ENCODE results near the gene NR2C2AP. TPM values are rescaled to one million over a fixed set of nuclear protein-coding genes. Genes with fewer than 3 reads are reported as not detected.
A peak's percentile ranks its signal among the peaks of the same experiment; 100 is the strongest.
"Not testable (repeated sequence)": the region's sequence is repeated elsewhere in the genome, so short reads cannot be mapped to it uniquely, and the experiment has no call there.

NR2C2AP gene
- total and polyA plus RNA-seq, 4 donors = 8.0 to 18.1 (median 15.8) TPM

DNA sequence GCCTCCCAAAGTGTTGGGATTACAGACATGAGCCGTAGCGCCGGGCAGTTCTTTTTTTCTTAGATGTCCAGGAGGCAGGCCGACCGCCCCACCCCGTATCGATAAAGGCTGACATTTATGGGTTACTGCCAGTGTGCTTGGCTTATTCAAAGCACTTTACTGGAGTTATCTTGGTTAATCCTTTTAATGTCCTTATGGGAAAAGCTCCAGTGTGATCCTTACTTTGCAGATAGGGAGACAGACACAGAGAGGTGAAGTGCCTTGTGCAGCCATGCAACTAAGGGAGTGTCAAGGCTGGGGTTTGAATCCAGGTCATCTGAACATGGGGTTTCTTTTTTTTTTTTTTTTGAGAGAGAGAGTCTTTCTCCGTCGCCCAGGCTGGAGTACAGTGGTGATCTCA lies 27.8 kb upstream of the NR2C2AP start:
- Histone ChIP-seq H3K27me3 (ENCODE audit: control insufficient read depth, insufficient read depth, low read length) (no peaks in the 10 kb centered on the region), H3K27ac (ENCODE audit: low read depth, low read length) (no peak overlapping the region), H3K4me3 (ENCODE audit: low read depth, low read length) (no peak overlapping the region), H3K4me1 (ENCODE audit: control insufficient read depth, insufficient read depth, low read length) (peaks cover 10% of the 10 kb centered on the region), H3K9me3 (ENCODE audit: control insufficient read depth, insufficient read depth, low read length) (peaks cover 7% of the 10 kb centered on the region), H3K36me3 (ENCODE audit: control insufficient read depth, insufficient read depth, low read length) (peaks cover 93% of the 10 kb centered on the region)
- no peak for DNase-seq (ENCODE audit: low read depth in 4 of 6, low spot score in 6 of 6)
- WGBS (ENCODE audit: insufficient coverage) = 95% methylated on average over 3 of the region's 9 CpGs

DNA sequence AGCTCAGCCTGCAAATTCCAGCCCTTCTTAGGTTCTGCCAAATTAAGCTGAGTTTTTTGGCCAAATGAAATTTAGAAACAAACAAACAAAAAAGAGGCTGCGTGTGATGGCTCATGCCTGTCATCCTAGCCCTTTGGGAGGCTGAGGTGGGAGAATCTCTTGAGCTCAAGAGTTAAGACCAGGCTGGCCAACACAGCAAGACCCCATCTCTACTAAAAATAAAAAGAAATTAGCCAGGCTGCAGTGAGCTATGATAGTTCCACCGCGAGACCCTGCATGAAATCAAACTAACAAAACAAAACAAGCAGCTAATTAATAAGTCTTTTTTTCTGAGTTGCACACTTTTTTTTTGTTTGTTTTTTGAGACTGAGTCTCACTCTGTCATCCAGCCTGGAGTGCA lies 26.5 kb upstream of the NR2C2AP start:
- WGBS (ENCODE audit: insufficient coverage) = no CpG with 5 or more reads among the region's 3 CpGs
- no peak overlapping the region for H3K27ac ChIP-seq (ENCODE audit: low read depth, low read length)

DNA sequence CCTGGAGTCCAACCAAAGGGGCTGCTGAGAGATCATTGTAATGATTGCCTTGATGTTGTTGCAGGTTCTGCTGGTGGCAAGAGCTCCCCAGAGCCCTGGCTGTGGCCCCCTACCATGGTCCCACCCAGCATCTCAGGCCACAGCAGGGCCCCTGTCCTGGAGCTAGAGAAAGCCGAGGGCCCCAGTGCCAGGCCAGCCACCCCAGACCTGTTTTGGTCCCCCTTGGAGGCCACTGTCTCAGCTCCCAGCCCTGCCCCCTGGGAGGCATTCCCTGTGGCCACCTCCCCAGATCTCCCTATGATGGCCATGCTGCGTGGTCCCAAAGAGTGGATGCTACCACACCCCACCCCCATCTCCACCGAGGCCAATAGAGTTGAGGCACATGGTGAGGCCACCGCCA lies 24.0 kb upstream of the NR2C2AP start:
- WGBS (ENCODE audit: insufficient coverage) = 85% methylated on average over 4 of the region's 4 CpGs

More for the DNA sequence above, 26.5 kb upstream of the NR2C2AP start:
- Histone ChIP-seq H3K27me3 (ENCODE audit: control insufficient read depth, insufficient read depth, low read length) (no peaks in the 10 kb centered on the region), H3K36me3 (ENCODE audit: control insufficient read depth, insufficient read depth, low read length) (peaks cover 93% of the 10 kb centered on the region), H3K4me1 (ENCODE audit: control insufficient read depth, insufficient read depth, low read length) (peaks cover 12% of the 10 kb centered on the region), H3K4me3 (ENCODE audit: low read depth, low read length) (no peak overlapping the region), H3K9me3 (ENCODE audit: control insufficient read depth, insufficient read depth, low read length) (peaks cover 4% of the 10 kb centered on the region)
- no peak for DNase-seq (ENCODE audit: low read depth in 4 of 6, low spot score in 6 of 6)

DNA sequence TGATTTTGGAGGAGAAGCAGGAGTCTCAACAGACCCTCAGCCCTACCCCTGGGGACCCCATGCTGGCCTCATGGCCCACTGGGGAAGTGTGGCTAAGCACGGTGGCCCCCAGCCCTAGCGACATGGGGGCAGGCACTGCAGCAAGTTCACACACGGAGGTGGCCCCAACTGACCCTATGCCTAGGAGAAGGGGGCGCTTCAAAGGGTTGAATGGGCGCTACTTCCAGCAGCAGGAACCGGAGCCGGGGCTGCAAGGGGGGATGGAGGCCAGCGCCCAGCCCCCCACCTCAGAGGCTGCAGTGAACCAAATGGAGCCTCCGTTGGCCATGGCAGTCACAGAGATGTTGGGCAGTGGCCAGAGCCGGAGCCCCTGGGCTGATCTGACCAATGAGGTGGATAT lies 23.4 kb upstream of the NR2C2AP start:
- Histone ChIP-seq H3K27ac (ENCODE audit: low read depth, low read length) (no peak overlapping the region), H3K9me3 (ENCODE audit: control insufficient read depth, insufficient read depth, low read length) (no peaks in the 10 kb centered on the region), H3K27me3 (ENCODE audit: control insufficient read depth, insufficient read depth, low read length) (no peaks in the 10 kb centered on the region), H3K4me1 (ENCODE audit: control insufficient read depth, insufficient read depth, low read length) (peaks cover 11% of the 10 kb centered on the region), H3K4me3 (ENCODE audit: low read depth, low read length) (no peak overlapping the region), H3K36me3 (ENCODE audit: control insufficient read depth, insufficient read depth, low read length) (peaks cover 96% of the 10 kb centered on the region)
- WGBS (ENCODE audit: insufficient coverage) = 66% methylated on average over 10 of the region's 10 CpGs
- no peak for DNase-seq (ENCODE audit: low read depth in 4 of 6, low spot score in 6 of 6)

More for the DNA sequence above, 24.0 kb upstream of the NR2C2AP start:
- Histone ChIP-seq H3K4me3 (ENCODE audit: low read depth, low read length) (no peak overlapping the region), H3K27me3 (ENCODE audit: control insufficient read depth, insufficient read depth, low read length) (no peaks in the 10 kb centered on the region), H3K4me1 (ENCODE audit: control insufficient read depth, insufficient read depth, low read length) (peaks cover 13% of the 10 kb centered on the region), H3K27ac (ENCODE audit: low read depth, low read length) (no peak overlapping the region), H3K36me3 (ENCODE audit: control insufficient read depth, insufficient read depth, low read length) (peaks cover 99% of the 10 kb centered on the region), H3K9me3 (ENCODE audit: control insufficient read depth, insufficient read depth, low read length) (no peaks in the 10 kb centered on the region)
- no peak for DNase-seq (ENCODE audit: low read depth in 4 of 6, low spot score in 6 of 6)

DNA sequence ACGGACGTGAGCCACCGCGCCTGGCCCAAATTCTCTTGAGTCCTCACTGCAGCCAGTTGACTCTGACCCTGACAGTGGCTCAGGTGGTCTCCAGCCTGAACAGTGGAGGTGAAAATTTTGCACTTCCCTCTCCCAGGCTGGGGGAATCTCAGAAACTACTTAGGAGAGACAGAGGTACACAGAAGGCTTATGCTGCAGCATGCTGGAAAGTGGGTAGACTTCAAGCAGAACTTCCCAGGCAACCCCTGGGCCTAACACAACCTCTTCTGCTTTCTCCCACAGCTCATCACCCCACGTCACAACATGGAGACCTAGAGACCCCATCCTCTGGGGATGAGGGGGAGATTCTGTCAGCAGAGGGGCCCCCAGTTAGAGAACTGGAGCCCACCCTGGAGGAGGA lies 23.0 kb upstream of the NR2C2AP start:
- no CpG with 5 or more reads among the region's 5 CpGs for WGBS (ENCODE audit: insufficient coverage)
- H3K36me3 ChIP-seq (ENCODE audit: control insufficient read depth, insufficient read depth, low read length) = peaks cover 96% of the 10 kb centered on the region
- no peaks in the 10 kb centered on the region for H3K27me3 ChIP-seq (ENCODE audit: control insufficient read depth, insufficient read depth, low read length)

DNA sequence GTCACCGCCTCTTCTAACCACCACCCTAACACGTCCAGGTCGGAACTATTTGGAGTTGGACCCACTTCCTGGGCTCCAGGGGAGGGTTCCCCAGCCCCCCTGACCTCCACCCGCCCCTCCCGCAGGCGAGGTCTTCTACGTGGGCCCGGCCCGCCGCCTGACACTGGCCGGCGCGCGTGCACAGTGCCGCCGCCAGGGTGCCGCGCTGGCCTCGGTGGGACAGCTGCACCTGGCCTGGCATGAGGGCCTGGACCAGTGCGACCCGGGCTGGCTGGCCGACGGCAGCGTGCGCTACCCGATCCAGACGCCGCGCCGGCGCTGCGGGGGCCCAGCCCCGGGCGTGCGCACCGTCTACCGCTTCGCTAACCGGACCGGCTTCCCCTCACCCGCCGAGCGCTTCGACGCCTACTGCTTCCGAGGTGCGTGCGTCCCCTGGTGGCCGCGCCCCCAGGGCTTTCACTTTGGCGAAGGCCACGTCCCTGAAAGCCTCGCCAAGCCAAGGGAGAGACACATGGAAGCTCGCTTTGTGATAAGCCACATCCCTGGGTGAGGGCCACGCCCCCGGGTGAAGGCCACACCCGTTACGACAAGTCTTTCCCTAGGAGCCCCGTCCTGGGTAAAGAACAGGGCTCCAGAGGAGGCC lies 21.8 kb upstream of the NR2C2AP start:
- Histone ChIP-seq H3K9me3 (ENCODE audit: control insufficient read depth, insufficient read depth, low read length) (no peaks in the 10 kb centered on the region), H3K4me3 (ENCODE audit: low read depth, low read length) (no peak overlapping the region), H3K27ac (ENCODE audit: low read depth, low read length) (no peak overlapping the region), H3K36me3 (ENCODE audit: control insufficient read depth, insufficient read depth, low read length) (peaks cover 92% of the 10 kb centered on the region), H3K27me3 (ENCODE audit: control insufficient read depth, insufficient read depth, low read length) (no peaks in the 10 kb centered on the region), H3K4me1 (ENCODE audit: control insufficient read depth, insufficient read depth, low read length) (peaks cover 11% of the 10 kb centered on the region)
- WGBS (ENCODE audit: insufficient coverage) = 17% methylated on average over 57 of the region's 59 CpGs
- peak in 1 of 6 donors; percentile 55 for DNase-seq (ENCODE audit: low read depth in 4 of 6, low spot score in 6 of 6)

More for the DNA sequence above, 23.0 kb upstream of the NR2C2AP start:
- Histone ChIP-seq H3K4me3 (ENCODE audit: low read depth, low read length) (no peak overlapping the region), H3K27ac (ENCODE audit: low read depth, low read length) (no peak overlapping the region), H3K9me3 (ENCODE audit: control insufficient read depth, insufficient read depth, low read length) (no peaks in the 10 kb centered on the region), H3K4me1 (ENCODE audit: control insufficient read depth, insufficient read depth, low read length) (peaks cover 11% of the 10 kb centered on the region)
- DNase-seq (ENCODE audit: low read depth in 4 of 6, low spot score in 6 of 6) = no peak

DNA sequence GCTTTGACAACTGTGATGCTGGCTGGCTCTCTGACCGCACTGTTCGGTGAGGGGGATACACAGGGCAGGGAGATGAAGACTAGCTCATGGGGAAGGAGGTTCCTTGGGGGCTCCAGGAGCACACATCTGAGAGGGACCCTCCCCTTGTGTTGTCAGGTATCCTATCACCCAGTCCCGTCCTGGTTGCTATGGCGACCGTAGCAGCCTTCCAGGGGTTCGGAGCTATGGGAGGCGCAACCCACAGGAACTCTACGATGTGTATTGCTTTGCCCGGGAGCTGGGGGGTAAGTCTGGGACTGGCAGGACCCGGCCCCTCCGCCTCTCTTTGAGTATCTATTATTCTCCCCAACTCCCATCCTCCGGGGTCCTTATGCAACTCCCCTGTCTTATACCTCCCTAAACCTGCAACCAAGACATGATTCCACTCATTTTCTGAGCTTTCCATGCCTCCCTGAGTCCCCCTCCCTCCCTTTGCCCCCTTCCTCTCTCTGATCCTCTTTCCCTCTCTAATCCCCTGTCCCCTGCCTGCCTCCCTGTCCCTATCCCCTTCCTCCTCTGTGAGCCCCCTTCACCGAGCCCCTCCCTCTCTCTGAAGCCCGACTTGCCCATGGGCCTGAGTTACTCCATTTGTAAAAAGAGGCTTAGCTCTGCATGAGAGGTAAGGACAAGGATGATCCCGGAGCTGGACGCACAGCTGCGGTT lies 21.1 kb upstream of the NR2C2AP start:
- peaks cover 91% of the 10 kb centered on the region for H3K36me3 ChIP-seq (ENCODE audit: control insufficient read depth, insufficient read depth, low read length)
- DNase-seq (ENCODE audit: low read depth in 4 of 6, low spot score in 6 of 6) = no peak
- WGBS (ENCODE audit: insufficient coverage) = 81% methylated on average over 10 of the region's 17 CpGs
- H3K27me3 ChIP-seq (ENCODE audit: control insufficient read depth, insufficient read depth, low read length) = no peaks in the 10 kb centered on the region
- H3K4me3 ChIP-seq (ENCODE audit: low read depth, low read length) = no peak overlapping the region
- H3K27ac ChIP-seq (ENCODE audit: low read depth, low read length) = no peak overlapping the region
- no peaks in the 10 kb centered on the region for H3K9me3 ChIP-seq (ENCODE audit: control insufficient read depth, insufficient read depth, low read length)
- peaks cover 11% of the 10 kb centered on the region for H3K4me1 ChIP-seq (ENCODE audit: control insufficient read depth, insufficient read depth, low read length)

DNA sequence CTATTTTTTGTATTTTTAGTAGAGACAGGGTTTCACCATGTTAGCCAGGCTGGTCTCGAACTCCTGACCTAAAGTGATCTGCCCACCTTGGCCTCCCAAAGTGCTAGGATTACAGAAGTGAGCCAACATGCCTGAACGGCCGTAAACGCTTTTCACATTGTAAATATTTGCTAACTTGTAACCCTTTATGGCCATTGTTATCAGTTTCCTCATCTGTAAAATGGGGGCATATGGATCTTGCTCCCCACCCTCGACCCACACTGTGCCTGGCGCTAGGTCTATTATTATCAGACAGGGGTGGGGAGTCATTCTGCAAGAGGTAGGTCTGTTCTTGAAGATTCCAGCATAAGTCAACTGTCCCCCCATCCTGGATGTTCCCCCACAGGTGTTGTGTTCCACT lies 20.4 kb upstream of the NR2C2AP start:
- no peaks in the 10 kb centered on the region for H3K9me3 ChIP-seq (ENCODE audit: control insufficient read depth, insufficient read depth, low read length)
- no peaks in the 10 kb centered on the region for H3K27me3 ChIP-seq (ENCODE audit: control insufficient read depth, insufficient read depth, low read length)
- H3K36me3 ChIP-seq (ENCODE audit: control insufficient read depth, insufficient read depth, low read length) = peaks cover 92% of the 10 kb centered on the region
- H3K4me1 ChIP-seq (ENCODE audit: control insufficient read depth, insufficient read depth, low read length) = peaks cover 11% of the 10 kb centered on the region
- 90% methylated on average over 2 of the region's 6 CpGs for WGBS (ENCODE audit: insufficient coverage)
- H3K4me3 ChIP-seq (ENCODE audit: low read depth, low read length) = no peak overlapping the region
- DNase-seq (ENCODE audit: low read depth in 4 of 6, low spot score in 6 of 6) = no peak
- no peak overlapping the region for H3K27ac ChIP-seq (ENCODE audit: low read depth, low read length)

DNA sequence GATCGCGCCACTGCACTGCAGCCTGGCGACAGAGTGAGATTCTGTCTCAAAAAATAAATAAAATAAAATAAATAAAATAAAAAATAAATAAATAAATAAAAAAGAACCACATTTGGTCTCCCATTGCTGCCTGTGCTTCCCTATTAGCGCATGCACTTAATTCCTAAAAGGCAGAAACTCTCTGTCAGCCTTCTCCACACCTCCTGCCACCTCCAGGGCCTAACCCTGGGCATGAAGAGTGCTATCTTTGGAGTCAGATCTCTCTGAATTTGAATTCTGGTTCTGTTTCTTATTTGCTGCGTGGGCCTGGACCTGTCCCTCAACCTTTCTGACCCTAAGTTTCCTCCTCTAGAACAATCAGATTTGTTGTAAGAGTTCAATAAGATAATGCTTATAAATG lies 19.8 kb upstream of the NR2C2AP start:
- H3K36me3 ChIP-seq (ENCODE audit: control insufficient read depth, insufficient read depth, low read length) = peaks cover 92% of the 10 kb centered on the region
- peaks cover 6% of the 10 kb centered on the region for H3K4me1 ChIP-seq (ENCODE audit: control insufficient read depth, insufficient read depth, low read length)
- H3K4me3 ChIP-seq (ENCODE audit: low read depth, low read length) = no peak overlapping the region
- no peaks in the 10 kb centered on the region for H3K27me3 ChIP-seq (ENCODE audit: control insufficient read depth, insufficient read depth, low read length)
- H3K27ac ChIP-seq (ENCODE audit: low read depth, low read length) = no peak overlapping the region
- 76% methylated on average over 2 of the region's 5 CpGs for WGBS (ENCODE audit: insufficient coverage)
- no peaks in the 10 kb centered on the region for H3K9me3 ChIP-seq (ENCODE audit: control insufficient read depth, insufficient read depth, low read length)
- no peak for DNase-seq (ENCODE audit: low read depth in 4 of 6, low spot score in 6 of 6)

DNA sequence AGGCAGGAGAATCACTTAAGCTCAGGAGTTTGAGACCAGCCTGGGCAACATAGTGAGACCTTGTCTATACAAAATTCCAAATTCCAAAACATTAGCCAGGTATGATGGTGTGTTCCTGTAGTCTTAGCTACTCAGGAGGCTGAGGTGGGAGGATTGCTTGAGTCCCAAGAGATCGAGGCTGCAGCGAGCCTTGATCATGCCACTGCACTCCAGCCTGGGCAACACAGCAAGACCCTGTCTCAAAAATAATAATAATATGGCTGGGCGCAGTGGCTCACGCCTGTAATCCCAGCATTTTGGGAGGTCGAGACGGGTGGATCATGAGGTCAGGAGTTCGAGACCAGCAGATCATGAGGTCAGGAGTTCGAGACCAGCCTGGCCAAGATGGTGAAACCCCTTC lies 17.8 kb upstream of the NR2C2AP start:
- not testable (repeated sequence) for H3K27me3 ChIP-seq (ENCODE audit: control insufficient read depth, insufficient read depth, low read length); DNase-seq (ENCODE audit: low read depth in 4 of 6, low spot score in 6 of 6); H3K9me3 ChIP-seq (ENCODE audit: control insufficient read depth, insufficient read depth, low read length); H3K4me3 ChIP-seq (ENCODE audit: low read depth, low read length); H3K27ac ChIP-seq (ENCODE audit: low read depth, low read length)
- peaks cover 87% of the 10 kb centered on the region for H3K36me3 ChIP-seq (ENCODE audit: control insufficient read depth, insufficient read depth, low read length)
- WGBS (ENCODE audit: insufficient coverage) = 100% methylated on average over 7 of the region's 8 CpGs
- H3K4me1 ChIP-seq (ENCODE audit: control insufficient read depth, insufficient read depth, low read length) = peaks cover 12% of the 10 kb centered on the region
